Gastrocnemius medialis (tissue), 4 donors: Measurements from ENCODE around the gene CFB. TPM values are rescaled to one million over a fixed set of nuclear protein-coding genes. Genes with fewer than 3 reads are reported as not detected.

Experiments
- ATAC-seq, 2 donors: fragments of 150-250 bp; one replicate each; pipeline ENCODE4 v1.9.1; 2016
- DNase-seq, 2 donors: peaks; one replicate each; pipeline ENCODE4 v3.0.0-alpha.2; 2019
- H3K27ac ChIP-seq, 4 donors: fragments of 200-600 bp; sonication (generic); 1 replicate in 1 of 4; 2 replicates in 3 of 4; pipeline ENCODE4 v1.5.1; 2016 to 2018; ENCODE audit warnings: mild to moderate bottlenecking in 2 of 4, moderate library complexity in 1 of 4
- H3K27me3 ChIP-seq, 3 donors: fragments of 200-600 bp; sonication (generic) in 2 of 3; 1 replicate in 1 of 3; 2 replicates in 2 of 3; pipeline versions ENCODE4 v1.5.1 to v1.6.0; 2016 to 2019; ENCODE audit warnings: mild to moderate bottlenecking in 1 of 3, moderate library complexity in 1 of 3
- H3K36me3 ChIP-seq, 2 donors: fragments of 200-600 bp; sonication (generic) in 1 of 2; one replicate each; pipeline ENCODE4 v1.5.1; 2017 to 2018
- H3K4me1 ChIP-seq, 2 donors: fragments of 200-600 bp; sonication (generic) in 1 of 2; one replicate each; pipeline ENCODE4 v1.5.1; 2016 to 2017; ENCODE audit warnings: mild to moderate bottlenecking in 2 of 2
- H3K4me3 ChIP-seq, 4 donors: fragments of 200-600 bp; sonication (generic) in 3 of 4; 1 replicate in 1 of 4; 2 replicates in 3 of 4; pipeline ENCODE4 v1.5.1; 2016 to 2019; ENCODE audit warnings: mild to moderate bottlenecking in 2 of 4
- H3K9me3 ChIP-seq, 3 donors: fragments of 200-600 bp; sonication (generic) in 2 of 3; 1 replicate in 1 of 3; 2 replicates in 2 of 3; pipeline ENCODE4 v1.5.1; 2016 to 2019
- CTCF ChIP-seq, 5 experiments: fragments of 450-650 bp in 3 of 5; fragments of 200-600 bp in 2 of 5; sonication (generic) in 2 of 5; IDR thresholded peaks in 4 of 5; conservative IDR thresholded peaks in 1 of 5; 1 replicate in 4 of 5; 2 replicates in 1 of 5; pipeline ENCODE4 v1.5.1; 2016 to 2019; ENCODE audit warnings: antibody characterized with exemption in 5 of 5, mild to moderate bottlenecking in 3 of 5, moderate library complexity in 3 of 5
- POLR2A ChIP-seq, 2 donors: fragments of 450-650 bp; IDR thresholded peaks; one replicate each; pipeline ENCODE4 v1.6.1; 2017; ENCODE audit warnings: antibody characterized with exemption in 2 of 2, mild to moderate bottlenecking in 2 of 2, moderate library complexity in 2 of 2
- in situ Hi-C, 4 donors: fragments of 200-750 bp; cut with MboI; loops; one replicate each; pipeline versions ENCODE4 v1.15.0 to v1.8.0; 2017; ENCODE audit warnings: low sequenced_read_pairs in 4 of 4
- intact Hi-C: fragments of 100-400 bp; cut with DNase I; formaldehyde crosslinking; loops from one replicate; pipeline ENCODE4 v1.15.1; 2023; ENCODE audit warnings: low total_unique reads
- total RNA-seq, 4 donors: library from RNA; depleted of rRNA; stranded (reverse); fragments of >200 nt; gene quantifications; one replicate each; pipeline versions ENCODE4 v1.1.0 to v1.2.3, GENCODE V29; 2016

CFB gene
- total RNA-seq, 4 donors from 2014 or later, result 1.0 to 13.8 (median 6.1) TPM

GRCh38 chr6:31954511-31954910 is 8.6 kb downstream of the CFB start:
- Histone ChIP-seq H3K27ac (no peak overlapping the region), H3K27me3 (no peaks in the 10 kb centered on the region), H3K9me3 (no peaks in the 10 kb centered on the region), H3K4me3 (no peak overlapping the region), H3K36me3 (peaks cover 0 to 52% of the 10 kb centered on the region in 2 donors), H3K4me1 (peaks cover 16% of the 10 kb centered on the region in 2 donors)
- in situ Hi-C loops (loop anchor here (10.0 to 25.0 kb wide), 8 partner anchors 50 to 1008 kb away; partner anchors contain the start of genes ZBTB12 (in 2 of the 4), AGER (in 1 of the 4), AGPAT1 (in 1 of the 4) and APOM (in 1 of the 4)), intact Hi-C loops (loop anchor here (10.0 kb wide), 1 partner anchor 1400 kb away; the partner anchor contains the start of genes GNL1 and PRR3)
- DNase-seq, result no peak
- no peak for ATAC-seq
- no peak for TF ChIP-seq CTCF (IDR thresholded peaks at IDR 0.05 in 4 of 5, conservative IDR thresholded peaks at IDR 0.05 in 1 of 5)
- TF ChIP-seq POLR2A (IDR thresholded peaks at IDR 0.05), result no peak

- DNase-seq (no peak), ATAC-seq (no peak)
- Histone ChIP-seq H3K36me3 (peaks cover 0 to 73% of the 10 kb centered on the region in 2 donors), H3K4me1 (peaks cover 17 to 20% of the 10 kb centered on the region in 2 donors), H3K27ac (no peak overlapping the region), H3K9me3 (no peaks in the 10 kb centered on the region), H3K4me3 (no peak overlapping the region), H3K27me3 (no peaks in the 10 kb centered on the region)
- in situ Hi-C loops (loop anchor here (10.0 to 25.0 kb wide), 8 partner anchors 52 to 1006 kb away; partner anchors contain the start of genes ZBTB12 (in 2 of the 4), AGER (in 1 of the 4), AGPAT1 (in 1 of the 4) and APOM (in 1 of the 4)), intact Hi-C loops (loop anchor here (5.0 to 10.0 kb wide), 2 partner anchors 409 to 1402 kb away; partner anchors contain the start of genes ATP6V1G2, GNL1, NFKBIL1 and PRR3)
- no peak for TF ChIP-seq CTCF (IDR thresholded peaks at IDR 0.05 in 4 of 5, conservative IDR thresholded peaks at IDR 0.05 in 1 of 5)
- no peak for TF ChIP-seq POLR2A (IDR thresholded peaks at IDR 0.05)
These were observed 10.9 kb downstream of the CFB start for GRCh38 chr6:31956796-31957195.

- Histone ChIP-seq H3K27me3 (no peaks in the 10 kb centered on the region), H3K4me3 (peak overlapping the region; percentile 82 to 94 (median 88)), H3K36me3 (peaks cover 0 to 74% of the 10 kb centered on the region in 2 donors), H3K27ac (peak overlapping the region; percentile 82 to 89 (median 87)), H3K4me1 (peaks cover 17 to 20% of the 10 kb centered on the region in 2 donors), H3K9me3 (no peaks in the 10 kb centered on the region)
- in situ Hi-C loops (loop anchor here (10.0 to 25.0 kb wide), 8 partner anchors 54 to 1004 kb away; partner anchors contain the start of genes ZBTB12 (in 2 of the 4), AGER (in 1 of the 4), AGPAT1 (in 1 of the 4) and APOM (in 1 of the 4)), intact Hi-C loops (loop anchor here (1.0 to 10.0 kb wide), 6 partner anchors 56 to 1404 kb away; partner anchors contain the start of genes ATP6V1G2, GNL1, LY6G5C and NFKBIL1)
- TF ChIP-seq POLR2A (IDR thresholded peaks at IDR 0.05), result no peak
- TF ChIP-seq CTCF (IDR thresholded peaks at IDR 0.05 in 4 of 5, conservative IDR thresholded peaks at IDR 0.05 in 1 of 5), result no peak
- ATAC-seq, result peak in 1 of 2 donors; percentile 3
- DNase-seq, result no peak
These were observed 12.5 kb downstream of the CFB start for GRCh38 chr6:31958412-31958740.

GRCh38 chr6:31958741-31959739 is 13.1 kb downstream of the CFB start, which contains the start of the genes NELFE and SKIC2:
NELFE (minus strand) TSS chr6:31958971; CDS start chr6:31958446, 525 bp downstream.
SKIC2 (plus strand) TSS chr6:31959175; CDS start chr6:31959193, 18 bp downstream.
- in situ Hi-C loops, result loop anchor here (10.0 to 25.0 kb wide), 8 partner anchors 54 to 1003 kb away; partner anchors contain the start of genes ZBTB12 (in 2 of the 4), AGER (in 1 of the 4), AGPAT1 (in 1 of the 4) and APOM (in 1 of the 4)
- peaks cover 0 to 74% of the 10 kb centered on the region in 2 donors for H3K36me3 ChIP-seq

More at GRCh38 chr6:31958741-31959739, 13.1 kb downstream of the CFB start, which contains the start of the genes NELFE and SKIC2:
- H3K27ac ChIP-seq, result peak within 1 kb of the TSS; percentile 82 to 89 (median 87)
- H3K9me3 ChIP-seq, result no peaks in the 10 kb centered on the region
- H3K27me3 ChIP-seq, result no peaks in the 10 kb centered on the region
- no peak for TF ChIP-seq CTCF (IDR thresholded peaks at IDR 0.05 in 4 of 5, conservative IDR thresholded peaks at IDR 0.05 in 1 of 5)
- TF ChIP-seq POLR2A (IDR thresholded peaks at IDR 0.05), result peak; percentile 72 to 76
- peak within 1 kb of the TSS; percentile 82 to 94 (median 88) for H3K4me3 ChIP-seq
- ATAC-seq, result peak; percentile 98 to 99
- intact Hi-C loops, result loop anchor here (1.0 to 10.0 kb wide), 7 partner anchors 13 to 1404 kb away; partner anchors contain the start of genes ATP6V1G2, DXO, GNL1 and LY6G5C
- peaks cover 17 to 20% of the 10 kb centered on the region in 2 donors for H3K4me1 ChIP-seq
- DNase-seq, result peak; percentile 95 to 98
